Ovary (tissue), 9 donors: ENCODE data around the gene CKLF. TPM values are rescaled to one million over a fixed set of nuclear protein-coding genes. Genes with fewer than 3 reads are reported as not detected.
A peak's percentile ranks its signal among the peaks of the same experiment; 100 is the strongest.

ENCODE experiments used
- DNase-seq, 5 donors: peaks; one replicate each; pipeline ENCODE4 v3.0.0-alpha.2; 2019 to 2020
- H3K27ac ChIP-seq, 2 donors: fragments of 200-600 bp; one replicate each; pipeline versions ENCODE4 v1.5.1 to v1.8.0; 2019 to 2022
- H3K27me3 ChIP-seq: fragments of 200-600 bp; one replicate; pipeline ENCODE4 v1.8.0; 2022
- H3K36me3 ChIP-seq: fragments of 200-600 bp; sonication (generic); one replicate; pipeline ENCODE4 v1.5.1; 2019
- H3K4me1 ChIP-seq: one replicate; pipeline ENCODE4 v1.8.1; 2013; ENCODE audit warnings: mild to moderate bottlenecking, moderate library complexity; ENCODE audit not compliant: insufficient read depth
- H3K4me3 ChIP-seq: fragments of 200-600 bp; sonication (generic); one replicate; pipeline ENCODE4 v1.5.1; 2017
- H3K9me3 ChIP-seq, 2 donors: fragments of 200-600 bp in 1 of 2; sonication (generic) in 1 of 2; one replicate each; pipeline versions ENCODE4 v1.5.1 to v1.8.1; 2013 to 2019; ENCODE audit warnings: mild to moderate bottlenecking in 1 of 2, moderate library complexity in 1 of 2
- CTCF ChIP-seq, 3 donors: fragments of 450-650 bp in 2 of 3; fragments of 200-600 bp in 1 of 3; IDR thresholded peaks; one replicate each; pipeline versions ENCODE4 v1.5.1 to v1.8.0; 2016 to 2022; ENCODE audit warnings: antibody characterized with exemption in 3 of 3, mild to moderate bottlenecking in 1 of 3
- EP300 ChIP-seq: sonication (generic); formaldehyde crosslinking; IDR thresholded peaks from one replicate; pipeline ENCODE4 v1.6.1; 2017; ENCODE audit warnings: antibody characterized with exemption
- POLR2A ChIP-seq: fragments of 450-650 bp; IDR thresholded peaks from one replicate; pipeline ENCODE4 v1.6.1; 2017; ENCODE audit warnings: antibody characterized with exemption, mild to moderate bottlenecking, moderate library complexity
- WGBS, 3 donors: extraction: QIAGEN DNeasy Blood & Tissue Kit in 1 of 3; methylation state at CpG; one replicate each; pipeline versions ENCODE4 v1.1.5 to v1.1.7; 2013 to 2017; 5-methylcytosine and 5-hydroxymethylcytosine counted together
- intact Hi-C, 4 donors: fragments of 100-400 bp; cut with DNase I; formaldehyde crosslinking; loops; one replicate each; pipeline versions ENCODE4 v1.11.0 to v1.15.1; 2022 to 2023
- polyA plus RNA-seq, 2 donors: library from polyadenylated mRNA; stranded (reverse); fragments of 200-250 nt in 1 of 2; fragments of 350-450 nt in 1 of 2; fragmentation: Illumina TruSeq in 1 of 2; extraction: RNeasy Lipid Tissue Mini Kit (QIAGEN cat#74804) in 1 of 2; gene quantifications; one replicate each; pipeline ENCODE4 v1.2.3, GENCODE V29; 2013 to 2014
- total RNA-seq, 7 donors: library from RNA; depleted of rRNA in 2 of 7; stranded (reverse); fragments of >200 nt in 2 of 7; fragmentation: NEBNext Ultra II Directional in 3 of 7; extraction: Animal tissue kit (Norgen Biotek cat#: 25700) in 3 of 7; gene quantifications; one replicate each; pipeline versions ENCODE4 v1.1.0 to v1.2.4, GENCODE V29; 2016 to 2023
- donor health status: DM: no; HTN: no; CAD: no; lungs with moderate emphysema.
- donor health status: DM: no; HTN: no; CAD: no.
- donor health status: Bipolar disorder and iron deficiency.
- donor health status: DM: yes; HTN: yes; CAD: no.
- donor health status: DM: no; HTN: no; CAD: no.
- donor health status: DM: yes; HTN: yes; CAD: no.

The CKLF gene
- total and polyA plus RNA-seq, 9 donors, result 22.3 to 46.8 (median 32.6) TPM

- intact Hi-C loops, result no loop called here
- H3K27ac ChIP-seq, result no peak overlapping the region
- peaks cover 22% of the 10 kb centered on the region for H3K4me1 ChIP-seq
- DNase-seq, result peak in 3 of 5 donors; percentile 10 to 15 (median 10)
- H3K27me3 ChIP-seq, result no peaks in the 10 kb centered on the region
- 77 to 82% (median 80%) methylated on average over 7 of the region's 7 CpGs for WGBS, 3 donors
- H3K36me3 ChIP-seq, result no peaks in the 10 kb centered on the region
- no peaks in the 10 kb centered on the region for H3K9me3 ChIP-seq
- H3K4me3 ChIP-seq, result no peak overlapping the region
- TF ChIP-seq POLR2A, result no peak
- TF ChIP-seq EP300, result no peak
- TF ChIP-seq CTCF (IDR thresholded peaks at IDR 0.05), result no peak
These were observed 44.0 kb upstream of the CKLF start for GRCh38 chr16:66508248-66508913.

GRCh38 chr16:66508914-66509496, 43.4 kb upstream of the CKLF start:
- peaks cover 22% of the 10 kb centered on the region for H3K4me1 ChIP-seq
- WGBS, 3 donors, result 87 to 91% (median 90%) methylated on average over 9 of the region's 9 CpGs
- TF ChIP-seq CTCF (IDR thresholded peaks at IDR 0.05) (no peak), EP300 (no peak), POLR2A (no peak)
- DNase-seq, result peak in 3 of 5 donors; percentile 8 to 35 (median 13)
- no peak overlapping the region for H3K27ac ChIP-seq
- intact Hi-C loops, result no loop called here
- no peaks in the 10 kb centered on the region for H3K9me3 ChIP-seq
- no peaks in the 10 kb centered on the region for H3K36me3 ChIP-seq
- no peak overlapping the region for H3K4me3 ChIP-seq
- no peaks in the 10 kb centered on the region for H3K27me3 ChIP-seq

- 87 to 93% (median 92%) methylated on average over 5 of the region's 5 CpGs for WGBS, 3 donors
These were observed 42.8 kb upstream of the CKLF start for GRCh38 chr16:66509576-66509975.

GRCh38 chr16:66510298-66510697, 42.1 kb upstream of the CKLF start:
- Histone ChIP-seq H3K36me3 (no peaks in the 10 kb centered on the region), H3K27me3 (no peaks in the 10 kb centered on the region), H3K4me1 (peaks cover 22% of the 10 kb centered on the region), H3K4me3 (no peak overlapping the region), H3K27ac (peak overlapping the region in 1 of 2 donors; percentile 76), H3K9me3 (no peaks in the 10 kb centered on the region)
- peak in 2 of 5 donors; percentile 18 to 44 for DNase-seq
- intact Hi-C loops, result no loop called here
- TF ChIP-seq EP300, result no peak
- TF ChIP-seq POLR2A, result no peak
- TF ChIP-seq CTCF (IDR thresholded peaks at IDR 0.05), result no peak
- WGBS, 3 donors, result 85 to 91% (median 87%) methylated on average over 5 of the region's 5 CpGs

More at GRCh38 chr16:66509576-66509975, 42.8 kb upstream of the CKLF start:
- intact Hi-C loops, result no loop called here
- Histone ChIP-seq H3K27me3 (no peaks in the 10 kb centered on the region), H3K9me3 (no peaks in the 10 kb centered on the region), H3K4me3 (no peak overlapping the region), H3K27ac (peak overlapping the region in 1 of 2 donors; percentile 39), H3K4me1 (peaks cover 22% of the 10 kb centered on the region), H3K36me3 (no peaks in the 10 kb centered on the region)
- DNase-seq, result peak in 3 of 5 donors; percentile 22 to 39 (median 29)
- TF ChIP-seq EP300 (no peak), POLR2A (no peak), CTCF (IDR thresholded peaks at IDR 0.05) (no peak)
